HL-60/S4 treated with phorbol 12-myristate 13-acetate at 8.2 ng/mL for 4 days and 3 days (cell line): ENCODE measurements around the gene ATP6V1A.

Experiments used
- in situ Hi-C: fragments of 300-500 bp; cut with MboI; formaldehyde crosslinking; loops from 2 replicates; pipeline ENCODE4 v1.15.0; 2022; ENCODE audit warnings: low sequenced_read_pairs

The ATP6V1A gene

DNA sequence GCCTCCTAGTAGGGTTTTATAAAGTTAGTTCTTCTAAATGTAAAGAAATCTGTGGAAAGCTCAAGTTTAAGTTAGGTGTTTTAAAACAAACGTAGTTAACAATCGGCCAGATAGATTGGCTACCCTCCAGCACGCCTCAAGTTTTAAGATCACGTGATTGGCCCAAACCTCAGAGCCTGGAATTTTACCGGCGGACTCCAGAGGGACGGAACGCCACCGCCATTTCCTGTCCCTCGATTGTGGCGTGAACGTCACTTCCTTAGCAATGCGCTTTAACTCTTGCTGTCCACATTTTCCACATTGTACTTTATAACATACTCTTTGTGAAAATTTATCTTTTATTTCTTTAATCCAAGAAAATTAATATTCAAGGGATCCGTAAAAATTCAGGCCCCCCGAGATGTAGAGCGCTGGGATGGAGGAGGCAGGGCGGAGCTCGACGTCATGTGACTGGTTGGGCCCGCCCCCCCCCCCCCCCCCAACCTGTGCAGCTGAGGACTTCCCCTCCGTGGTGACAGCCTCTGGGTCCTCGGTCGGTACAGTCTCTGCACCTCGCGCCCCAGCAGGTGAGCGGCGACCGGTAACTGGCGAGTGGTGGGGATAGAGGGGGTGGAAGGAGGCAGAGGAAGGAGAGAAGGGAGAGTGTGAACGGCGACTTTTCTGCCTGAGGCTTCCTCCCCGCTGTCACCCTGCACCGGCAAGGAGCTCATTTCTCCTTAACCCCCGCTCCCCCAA, at the start of gene ATP6V1A:
TSS of gene ATP6V1A (plus strand) at position 488 of the 735 bp plus-strand sequence. CDS start 31,719 bp downstream, outside the sequence.
- in situ Hi-C loops, result no loop called here

DNA sequence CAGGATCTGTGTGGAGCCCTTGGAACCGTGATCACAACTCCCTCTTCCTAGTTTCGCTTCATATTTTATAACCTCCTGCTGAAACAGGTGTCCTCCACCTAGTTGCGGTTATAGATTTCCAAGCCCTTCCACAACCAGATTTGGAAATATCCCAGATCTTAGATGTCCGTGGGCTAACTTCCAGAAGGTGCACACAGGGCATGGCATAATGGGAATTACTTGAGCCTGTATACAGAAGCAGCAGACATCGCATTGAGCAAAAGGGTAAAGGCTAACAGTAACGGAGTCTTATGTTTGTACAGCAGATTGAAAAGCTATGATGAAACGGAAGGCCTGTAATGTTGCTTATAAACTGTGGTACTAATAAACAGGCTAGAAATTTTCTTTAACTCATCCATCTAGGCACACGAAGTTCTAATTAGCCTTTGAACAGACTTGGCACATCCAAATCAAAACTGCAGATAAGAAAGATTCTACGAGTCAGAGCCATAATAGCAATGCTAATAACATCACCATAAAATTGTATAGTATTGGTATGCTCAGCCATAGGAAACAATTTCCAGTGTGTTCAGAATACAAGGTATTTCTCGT, 49.2 kb upstream of the ATP6V1A start:
- in situ Hi-C loops, result no loop called here

DNA sequence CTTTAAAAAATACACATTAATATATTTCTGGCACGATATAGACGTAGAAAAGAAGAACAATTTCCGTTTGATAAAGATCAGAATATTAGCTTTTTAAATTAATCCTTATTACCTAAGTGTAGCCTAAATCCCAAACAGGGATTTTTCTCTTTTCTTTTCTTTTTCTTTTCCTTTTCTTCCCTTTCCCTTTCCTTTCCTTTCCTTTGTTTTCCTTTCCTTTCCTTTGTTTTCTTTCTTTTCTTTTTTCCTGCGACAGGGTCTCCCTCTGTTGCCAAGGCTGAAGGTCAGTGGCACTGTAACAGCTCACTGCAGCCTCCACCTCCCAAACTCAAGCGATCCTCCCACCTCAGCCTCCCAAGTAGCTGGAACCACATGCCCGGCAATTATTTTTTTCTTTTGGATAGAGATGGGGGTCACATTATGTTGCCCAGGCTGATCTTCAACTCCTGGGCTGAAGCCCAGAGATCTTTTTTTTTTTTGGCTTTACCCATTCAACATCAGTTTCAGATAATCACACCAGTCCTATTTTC, 48.6 kb upstream of the ATP6V1A start:
- in situ Hi-C loops, result no loop called here

DNA sequence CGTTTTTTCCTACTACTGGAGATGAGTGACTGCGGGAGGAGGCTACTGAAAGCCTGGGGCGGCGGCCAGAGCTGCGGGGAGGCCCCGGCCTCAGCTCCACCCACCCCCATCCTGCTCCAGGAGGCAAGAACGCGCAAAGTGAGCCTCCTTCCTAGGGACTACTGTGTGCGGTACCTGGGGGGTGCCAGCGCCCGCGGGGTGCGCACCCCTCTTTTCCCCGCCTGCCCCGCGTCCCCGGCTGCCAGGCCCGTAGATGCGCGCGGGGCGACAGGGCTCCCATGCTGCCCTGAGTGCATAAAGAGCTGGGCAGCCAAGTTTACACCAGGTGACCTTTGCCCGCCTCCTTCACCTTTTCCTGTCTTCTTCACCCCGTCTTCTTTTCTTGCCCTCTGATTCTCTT, 47.9 kb upstream of the ATP6V1A start:
- in situ Hi-C loops, result no loop called here

DNA sequence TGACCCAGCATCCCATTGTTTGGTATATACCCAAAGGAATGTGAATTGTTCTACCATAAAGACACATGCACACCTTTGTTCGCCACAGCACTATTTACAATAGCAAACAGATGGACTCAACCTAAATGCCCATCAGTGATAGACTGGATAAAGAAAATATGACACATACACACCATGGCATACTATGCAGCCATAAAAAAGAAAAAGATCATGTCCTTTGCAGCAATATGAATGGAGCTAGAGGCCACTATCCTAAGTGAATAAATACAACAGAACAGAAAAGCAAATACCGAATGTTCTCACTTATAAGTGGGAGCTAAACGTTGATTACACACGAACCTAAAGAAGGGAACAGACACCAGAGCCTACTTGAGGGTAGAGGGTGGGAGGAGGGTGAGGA, 39.0 kb upstream of the ATP6V1A start:
- in situ Hi-C loops, result no loop called here

DNA sequence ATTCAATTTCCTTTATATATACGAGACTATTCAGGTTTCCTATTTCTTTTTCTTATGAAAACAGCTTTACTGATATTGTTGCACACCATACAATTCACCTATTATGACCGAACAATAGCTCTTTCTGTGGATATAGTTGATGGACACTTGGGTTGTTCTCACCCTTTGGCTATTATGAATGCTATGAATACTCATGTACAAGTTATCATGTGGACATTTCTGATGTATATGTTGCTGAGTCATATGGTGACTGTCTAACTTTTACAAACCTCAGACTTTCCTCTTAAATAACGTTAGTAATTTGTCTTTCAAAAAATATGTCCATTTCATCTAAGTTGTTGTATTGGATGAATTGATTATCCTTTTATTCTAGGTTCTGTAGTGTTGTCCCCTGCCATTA, 34.7 kb upstream of the ATP6V1A start:
- in situ Hi-C loops, result no loop called here

DNA sequence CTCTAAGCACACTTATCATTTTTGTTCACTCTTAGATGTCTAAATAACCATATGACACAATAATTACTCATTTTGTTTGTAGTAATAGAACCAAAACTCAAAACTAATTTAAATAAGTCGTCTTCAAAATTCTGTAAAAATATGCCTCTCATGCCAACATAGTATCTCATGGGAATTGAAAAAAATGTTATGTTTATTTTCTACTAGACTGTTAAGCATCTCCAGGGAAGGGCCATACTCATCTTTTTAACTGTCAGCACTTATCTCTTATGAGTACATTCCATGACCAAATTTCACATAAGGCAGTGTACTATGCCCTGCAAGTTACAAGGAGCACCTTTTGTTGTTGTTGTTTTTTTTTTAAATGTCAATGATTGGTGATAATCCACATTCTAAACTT, 32.1 kb upstream of the ATP6V1A start:
- in situ Hi-C loops, result no loop called here

DNA sequence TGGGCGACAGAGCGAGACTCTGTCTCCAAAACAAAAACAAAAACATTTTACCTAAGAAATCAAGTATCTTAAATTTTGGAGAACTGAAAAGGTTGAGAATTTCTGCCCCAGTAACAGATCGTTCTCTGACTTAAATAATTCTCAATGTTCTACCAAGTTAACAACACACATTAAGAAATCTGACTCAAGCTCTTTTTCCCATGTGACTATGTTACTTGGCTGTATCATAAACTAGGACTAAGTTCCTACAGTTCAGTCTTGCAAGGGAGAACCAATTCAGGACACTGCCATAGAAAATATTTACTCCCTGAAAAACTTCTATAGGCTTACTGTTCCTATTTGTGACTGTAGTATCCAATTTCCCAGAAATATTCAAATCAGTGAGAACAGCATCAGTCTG, 29.5 kb upstream of the ATP6V1A start:
- in situ Hi-C loops, result no loop called here

DNA sequence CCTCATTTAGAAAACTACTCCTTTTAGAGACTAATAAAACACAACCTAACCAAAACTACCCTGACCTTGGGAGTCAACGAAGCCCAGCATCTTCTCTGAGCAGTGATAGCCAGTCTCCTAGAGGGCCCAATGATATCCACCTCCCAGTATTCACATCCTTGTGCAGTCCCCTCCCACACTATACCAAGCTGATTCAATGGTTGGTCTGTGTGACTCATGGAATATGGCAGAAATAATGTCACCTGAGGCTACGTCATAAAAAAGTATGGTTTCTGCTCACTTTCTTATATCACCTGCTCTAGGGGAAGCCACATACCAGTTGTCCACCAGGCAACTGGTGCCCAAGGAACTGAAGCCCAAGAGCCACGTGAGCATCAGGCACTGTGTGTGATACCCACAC, 29.0 kb upstream of the ATP6V1A start:
- in situ Hi-C loops, result no loop called here

DNA sequence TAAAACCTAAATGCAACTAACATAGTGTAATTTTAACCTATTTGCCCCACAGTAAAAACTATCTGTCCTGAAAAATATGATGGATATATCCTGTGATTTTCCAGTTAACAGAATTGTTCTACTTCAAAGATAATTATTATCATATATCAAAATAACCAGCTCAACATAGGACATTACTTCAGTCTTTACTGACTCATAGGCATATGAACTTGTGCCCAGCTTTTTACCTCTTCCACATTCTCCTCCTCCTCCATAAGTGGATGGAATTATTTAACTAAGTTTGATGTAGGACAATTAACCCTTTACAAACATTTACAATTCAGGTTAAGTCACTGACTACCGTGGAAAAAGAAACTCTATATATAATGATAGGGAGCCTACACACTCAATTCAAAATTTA, 27.5 kb upstream of the ATP6V1A start:
- in situ Hi-C loops, result no loop called here

DNA sequence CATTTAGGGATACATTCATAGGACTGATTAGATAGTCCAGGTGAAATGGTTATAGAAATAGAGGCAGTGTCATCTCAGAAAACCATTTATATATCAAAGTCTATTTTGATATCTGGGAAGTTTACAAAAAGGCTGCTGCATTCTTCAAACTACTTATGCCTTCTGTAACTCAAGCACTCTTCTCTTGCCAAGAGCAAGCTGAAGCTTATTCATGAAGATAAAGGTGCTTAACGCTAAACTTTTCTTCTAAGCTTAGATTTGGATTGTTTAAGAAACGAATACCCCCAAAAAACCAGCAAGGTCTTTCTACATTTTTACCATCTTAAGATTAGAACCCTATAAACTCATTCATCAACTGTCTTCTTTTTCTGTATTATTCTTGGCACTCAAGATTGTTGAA, 27.1 kb upstream of the ATP6V1A start:
- in situ Hi-C loops, result no loop called here

DNA sequence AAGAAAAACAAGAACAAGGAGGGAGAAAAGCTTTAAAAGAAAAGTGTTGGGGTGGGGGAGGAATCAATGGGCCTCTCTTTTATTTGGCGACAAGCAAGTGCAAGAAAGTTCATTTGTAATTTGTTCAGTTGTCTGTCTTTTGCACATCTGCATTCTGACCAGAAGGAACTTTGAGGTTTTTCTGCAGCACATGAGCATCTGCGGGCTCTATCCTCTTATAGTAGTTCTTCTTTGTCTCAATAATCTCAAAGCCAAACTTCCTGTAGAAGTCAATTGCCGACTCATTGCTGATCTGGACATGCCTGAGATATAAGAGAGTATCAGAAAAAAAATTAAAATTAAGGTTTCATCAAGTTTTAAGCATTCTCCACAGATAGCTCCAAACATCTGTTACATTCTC, 25.2 kb upstream of the ATP6V1A start:
- in situ Hi-C loops, result no loop called here

DNA sequence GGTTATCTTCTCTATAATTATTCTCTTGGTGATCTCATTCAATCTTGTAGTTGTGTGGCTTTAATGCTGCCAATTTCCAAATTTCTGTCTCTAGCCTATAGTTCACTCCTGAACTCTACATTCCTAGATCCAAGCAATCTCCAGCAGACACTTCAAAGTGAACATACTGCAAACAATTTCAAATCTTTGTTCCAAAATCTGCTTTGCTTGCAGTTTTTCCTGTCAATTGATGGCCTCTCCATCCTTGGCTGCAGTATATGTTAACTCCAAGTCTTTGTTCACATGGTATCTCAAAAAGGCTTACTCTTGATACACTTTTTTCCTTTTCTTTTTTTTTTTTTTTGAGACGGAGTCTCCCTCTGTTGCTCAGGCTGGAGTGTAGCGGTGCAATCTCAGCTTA, 18.2 kb upstream of the ATP6V1A start:
- in situ Hi-C loops, result no loop called here

DNA sequence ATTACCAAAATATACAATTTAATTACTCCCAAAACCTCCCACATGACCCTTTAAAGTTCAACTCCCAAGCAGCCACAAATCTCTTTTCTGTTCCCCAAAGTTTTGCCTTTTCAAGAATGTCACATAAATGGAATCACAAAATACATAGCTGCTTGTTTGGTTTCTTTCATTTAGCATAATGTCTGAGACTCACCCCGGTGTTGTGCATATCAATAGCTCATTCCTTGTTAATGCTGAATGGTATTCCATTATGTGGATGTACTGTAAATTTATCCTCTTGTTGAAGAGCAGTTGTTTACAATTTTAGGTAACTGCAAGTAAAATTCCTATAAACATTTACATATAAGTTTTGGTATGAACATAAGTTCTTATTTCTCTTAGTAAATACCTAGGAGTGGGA, 16.3 kb upstream of the ATP6V1A start:
- in situ Hi-C loops, result no loop called here

DNA sequence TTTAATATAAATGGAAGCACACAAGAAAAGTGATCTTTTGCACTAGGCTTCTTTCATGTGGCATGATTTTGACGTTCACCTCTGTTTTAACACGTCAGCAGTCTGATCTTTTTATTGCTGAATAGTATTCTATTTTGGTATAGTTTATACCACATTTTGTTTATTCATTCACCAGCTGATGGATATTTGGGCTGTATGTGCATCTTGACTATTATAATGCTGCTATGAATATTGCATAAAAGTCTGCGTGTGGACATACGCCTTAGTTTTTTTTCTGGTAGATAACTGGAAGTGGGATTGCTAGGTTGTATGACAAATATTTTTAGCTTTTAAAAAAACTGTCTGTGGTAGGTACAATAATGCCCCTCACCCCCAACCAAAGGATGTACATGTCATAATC, 15.1 kb upstream of the ATP6V1A start:
- in situ Hi-C loops, result no loop called here

DNA sequence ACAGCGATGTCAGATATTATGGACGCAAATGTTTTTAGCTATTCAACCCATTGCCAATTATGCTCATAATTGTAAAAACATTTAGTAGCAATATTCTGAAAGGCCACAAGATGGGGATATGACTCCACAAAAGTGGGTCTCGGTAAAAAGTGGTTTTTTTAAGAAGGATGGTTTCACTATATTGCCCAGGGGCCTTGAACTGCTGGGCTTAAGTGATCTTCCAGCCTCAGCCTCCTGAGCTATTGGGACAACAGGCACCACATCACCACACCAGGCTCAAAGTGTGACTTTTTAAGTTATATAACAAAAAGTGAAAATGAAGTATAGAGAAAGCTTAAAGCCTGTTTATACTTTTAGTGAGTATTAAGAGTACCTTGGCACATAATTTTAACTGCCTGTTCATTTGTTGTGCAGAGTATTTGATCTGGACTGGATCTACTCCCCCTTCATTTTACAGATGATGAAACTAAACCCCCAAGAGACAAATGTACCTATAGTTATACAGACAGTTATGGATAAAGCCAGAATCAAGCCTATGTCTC, 10.2 kb upstream of the ATP6V1A start:
- in situ Hi-C loops, result no loop called here

DNA sequence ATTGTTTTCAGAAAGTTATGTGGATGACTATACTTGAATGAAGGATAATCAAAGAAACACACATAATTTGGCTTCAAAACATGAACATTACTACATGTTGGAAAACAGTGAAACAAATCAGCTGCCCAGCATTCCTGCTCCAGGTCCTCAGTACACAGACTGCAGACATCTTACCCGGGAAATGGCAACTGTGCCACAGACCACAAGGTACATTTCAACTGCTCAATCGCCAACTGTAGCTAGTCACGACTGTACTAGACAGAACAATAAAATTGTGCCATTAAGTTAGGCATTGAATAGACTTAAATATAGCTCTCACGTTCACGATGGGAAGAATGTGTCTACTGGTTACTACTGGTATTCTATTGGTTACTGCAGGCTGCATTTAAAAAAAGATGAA, 5.7 kb upstream of the ATP6V1A start:
- in situ Hi-C loops, result no loop called here

DNA sequence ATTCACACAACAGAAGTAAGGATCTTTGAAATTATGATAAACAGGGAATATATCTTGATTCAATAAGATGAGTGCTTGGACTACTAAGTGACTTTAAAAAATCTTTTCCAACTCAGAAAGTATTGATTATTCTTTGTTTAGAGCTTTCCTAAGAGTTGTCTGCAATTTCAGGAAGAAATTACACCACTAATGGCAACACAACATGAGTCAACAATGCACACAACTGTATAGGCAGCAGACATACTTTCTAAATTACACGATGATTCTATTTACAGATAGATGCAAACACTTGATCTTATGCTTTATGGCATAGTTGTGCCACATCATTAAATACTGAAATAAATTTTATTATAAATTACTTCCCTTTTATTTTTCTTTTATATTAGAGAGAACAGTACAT, 5.2 kb upstream of the ATP6V1A start:
- in situ Hi-C loops, result no loop called here

DNA sequence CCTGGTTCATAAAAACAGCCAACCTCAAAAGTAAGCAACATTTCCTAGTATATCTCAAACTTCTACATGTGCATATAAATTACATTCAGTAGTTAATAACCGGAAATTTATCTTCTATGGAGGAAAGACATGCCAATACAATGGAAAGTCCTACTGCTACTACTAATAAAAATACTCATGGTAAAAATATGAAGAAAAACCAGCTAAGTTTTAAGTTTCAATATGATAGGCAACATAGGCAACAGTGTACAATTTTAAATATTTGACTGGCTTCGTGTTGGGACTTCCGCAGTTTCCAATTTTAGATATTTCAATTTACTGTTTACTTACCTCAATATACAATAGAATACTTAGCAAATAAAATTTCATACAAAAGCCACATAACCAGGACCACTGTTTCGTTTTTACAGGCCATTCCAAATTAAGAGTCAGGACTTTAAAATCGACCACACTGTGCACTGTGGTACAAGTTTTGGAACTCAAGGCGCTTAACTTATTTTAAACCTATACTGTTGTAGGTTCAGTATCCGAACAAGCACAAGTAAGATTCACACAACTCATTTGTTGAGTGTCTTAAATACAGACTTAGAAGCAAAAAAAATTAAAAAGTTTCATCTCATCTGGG, 3.7 kb upstream of the ATP6V1A start:
- in situ Hi-C loops, result no loop called here

DNA sequence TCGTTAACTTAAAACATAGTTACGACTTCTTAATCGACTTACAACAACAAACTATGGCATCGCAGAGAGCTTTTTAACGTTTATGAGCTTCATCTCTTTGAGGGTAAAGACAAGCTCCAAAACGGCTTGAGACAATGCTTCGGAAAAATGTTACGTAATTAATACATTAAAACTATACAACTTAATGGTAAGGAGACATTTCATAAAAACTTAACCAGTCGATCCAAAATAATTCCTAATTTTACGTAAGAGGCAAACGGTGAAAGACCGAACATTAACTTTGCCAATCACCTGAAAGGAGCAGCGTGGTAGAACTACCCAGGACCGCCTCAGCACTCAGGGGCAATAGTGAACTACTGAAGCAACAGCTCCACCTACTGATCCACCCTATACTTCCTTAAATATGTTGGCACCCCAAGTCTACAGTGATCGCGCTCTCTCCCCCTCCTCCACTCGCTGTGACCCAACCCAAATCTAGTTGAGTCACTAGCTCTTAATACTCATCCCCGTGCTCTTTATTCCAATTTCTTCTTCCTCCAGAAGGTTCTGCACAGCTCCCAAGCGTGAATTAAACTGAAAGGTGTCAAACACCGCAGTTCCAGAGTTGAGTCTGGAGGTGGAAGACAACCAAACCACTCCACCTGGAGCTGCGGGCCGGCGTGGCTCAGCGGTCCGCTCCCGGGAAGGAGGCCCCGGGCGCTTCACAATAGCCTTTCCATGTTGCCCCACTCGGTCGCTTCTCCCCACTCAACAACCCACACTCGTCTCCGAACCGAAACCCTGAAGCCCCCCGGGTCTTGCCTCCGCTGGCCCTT, 1.7 kb upstream of the ATP6V1A start:
- in situ Hi-C loops, result no loop called here
